H9 (cell line): ENCODE results near the gene DOCK10. TPM values are rescaled to one million over a fixed set of nuclear protein-coding genes. Genes with fewer than 3 reads are reported as not detected.
A peak's percentile ranks its signal among the peaks of the same experiment; 100 is the strongest.

Experiments used
- DNase-seq: peaks from one replicate; pipeline ENCODE4 v3.0.0-alpha.2; 2017
- H2AFZ ChIP-seq: one replicate; pipeline ENCODE4 v1.6.1; 2013; ENCODE audit warnings: mild to moderate bottlenecking, low read length, control low read depth, moderate library complexity
- H2AK5ac ChIP-seq: 2 replicates; pipeline ENCODE4 v1.6.1; 2013; ENCODE audit warnings: low read length, control low read depth, mixed read lengths; ENCODE audit not compliant: insufficient read length
- H2BK120ac ChIP-seq: one replicate; pipeline ENCODE4 v1.6.1; 2013; ENCODE audit warnings: low read depth, mild to moderate bottlenecking, low read length, control low read depth, inconsistent platforms; ENCODE audit not compliant: poor library complexity, severe bottlenecking
- H2BK12ac ChIP-seq: 2 replicates; pipeline ENCODE4 v1.6.1; 2013; ENCODE audit warnings: low read length, control low read depth, mixed read lengths, low read depth; ENCODE audit not compliant: insufficient read length
- H2BK15ac ChIP-seq: 2 replicates; pipeline ENCODE4 v1.6.1; 2013; ENCODE audit warnings: low read depth, low read length, control low read depth
- H2BK20ac ChIP-seq: one replicate; pipeline ENCODE4 v1.6.1; 2013; ENCODE audit warnings: low read depth, mild to moderate bottlenecking, low read length, control low read depth, inconsistent platforms; ENCODE audit not compliant: poor library complexity, severe bottlenecking
- H2BK5ac ChIP-seq: 2 replicates; pipeline ENCODE4 v1.6.1; 2013; ENCODE audit warnings: low read length, control low read depth, mixed read lengths; ENCODE audit not compliant: insufficient read length
- H3K14ac ChIP-seq: 2 replicates; pipeline ENCODE4 v1.6.1; 2013; ENCODE audit warnings: low read length, control low read depth; ENCODE audit not compliant: insufficient read depth
- H3K18ac ChIP-seq: 2 replicates; pipeline ENCODE4 v1.6.1; 2013; ENCODE audit warnings: low read depth, mild to moderate bottlenecking, mixed read lengths, low read length, control low read depth; ENCODE audit not compliant: insufficient read length
- H3K23ac ChIP-seq: 2 replicates; pipeline ENCODE4 v1.6.1; 2013; ENCODE audit warnings: low read length, control low read depth, mixed read lengths, low read depth; ENCODE audit not compliant: insufficient read length
- H3K23me2 ChIP-seq: 2 replicates; pipeline ENCODE4 v1.6.1; 2013; ENCODE audit warnings: low read depth, mild to moderate bottlenecking, mixed read lengths, low read length, control low read depth; ENCODE audit not compliant: insufficient read length, poor library complexity, severe bottlenecking
- H3K27ac ChIP-seq: 2 replicates; pipeline ENCODE4 v1.5.1; 2013; ENCODE audit warnings: low read length, control low read depth, mixed read lengths, low read depth; ENCODE audit not compliant: insufficient read length
- H3K27me3 ChIP-seq: 2 replicates; pipeline ENCODE4 v1.6.1; 2013; ENCODE audit warnings: low read length, control low read depth, inconsistent platforms; ENCODE audit not compliant: insufficient read depth
- H3K4ac ChIP-seq: 2 replicates; pipeline ENCODE4 v1.6.1; 2013; ENCODE audit warnings: low read depth, mild to moderate bottlenecking, control low read depth, inconsistent platforms, low read length, moderate library complexity
- H3K4me1 ChIP-seq: 2 replicates; pipeline ENCODE4 v1.6.1; 2013; ENCODE audit warnings: low read length, control low read depth, inconsistent platforms; ENCODE audit not compliant: insufficient read depth
- H3K4me2 ChIP-seq: 2 replicates; pipeline ENCODE4 v1.6.1; 2013; ENCODE audit warnings: low read length, control low read depth, mixed read lengths; ENCODE audit not compliant: insufficient read length, insufficient read depth
- H3K56ac ChIP-seq: 2 replicates; pipeline ENCODE4 v1.6.1; 2013; ENCODE audit warnings: low read depth, mild to moderate bottlenecking, mixed read lengths, low read length, control low read depth; ENCODE audit not compliant: insufficient read length
- H3K79me1 ChIP-seq: 2 replicates; pipeline ENCODE4 v1.6.1; 2013; ENCODE audit warnings: low read depth, mild to moderate bottlenecking, moderate library complexity, low read length, control low read depth, inconsistent platforms; ENCODE audit not compliant: insufficient read depth, poor library complexity, severe bottlenecking
- H3K79me2 ChIP-seq: 2 replicates; pipeline ENCODE4 v1.6.1; 2013; ENCODE audit warnings: low read length, control low read depth, inconsistent platforms; ENCODE audit not compliant: insufficient read depth
- H3K9ac ChIP-seq: 2 replicates; pipeline ENCODE4 v1.6.1; 2013; ENCODE audit warnings: low read length, control low read depth, mixed read lengths; ENCODE audit not compliant: insufficient read length; ENCODE audit errors: extremely low read depth
- H3K9me3 ChIP-seq: one replicate; pipeline ENCODE4 v1.6.1; 2013; ENCODE audit warnings: low read depth, low read length, inconsistent platforms; ENCODE audit not compliant: control insufficient read depth
- H3T11ph ChIP-seq: one replicate; pipeline ENCODE4 v1.6.1; 2013; ENCODE audit warnings: mild to moderate bottlenecking, low read length, control low read depth, inconsistent platforms
- H4K20me1 ChIP-seq: one replicate; pipeline ENCODE4 v1.6.1; 2013; ENCODE audit not compliant: control insufficient read depth, insufficient read length, insufficient read depth
- H4K5ac ChIP-seq: 2 replicates; pipeline ENCODE4 v1.6.1; 2013; ENCODE audit warnings: low read depth, mild to moderate bottlenecking, mixed read lengths, low read length, control low read depth; ENCODE audit not compliant: insufficient read length
- H4K8ac ChIP-seq: replicated peaks from 2 replicates; pipeline ENCODE4 v1.6.1; 2013; ENCODE audit warnings: low read length, control low read depth, mixed read lengths, low read depth; ENCODE audit not compliant: insufficient read length
- H4K91ac ChIP-seq: 2 replicates; pipeline ENCODE4 v1.6.1; 2013; ENCODE audit warnings: low read depth, mild to moderate bottlenecking, moderate library complexity, mixed read lengths, low read length, control low read depth; ENCODE audit not compliant: insufficient read length
- H3K27ac Mint-ChIP-seq, 3 experiments: 2 replicates in 2 of 3; 3 replicates in 1 of 3; pipeline ENCODE4 v1.8.0; 2020 to 2021; ENCODE audit warnings: mixed read lengths in 3 of 3, mild to moderate bottlenecking in 1 of 3, moderate library complexity in 1 of 3
- H3K27me3 Mint-ChIP-seq: 2 replicates; pipeline ENCODE4 v1.8.0; 2021; ENCODE audit warnings: low read depth, mild to moderate bottlenecking, moderate library complexity, mixed read lengths
- H3K36me3 Mint-ChIP-seq, 3 experiments: 2 replicates in 2 of 3; 3 replicates in 1 of 3; pipeline ENCODE4 v1.8.0; 2020 to 2021; ENCODE audit warnings: low read depth in 3 of 3, mixed read lengths in 3 of 3; ENCODE audit not compliant: insufficient read depth in 1 of 3
- H3K4me1 Mint-ChIP-seq, 2 experiments: 2 replicates each; pipeline ENCODE4 v1.8.0; 2020; ENCODE audit warnings: mixed read lengths in 2 of 2
- H3K4me3 Mint-ChIP-seq, 2 experiments: 2 replicates in 1 of 2; 3 replicates in 1 of 2; pipeline ENCODE4 v1.8.0; 2020 to 2021; ENCODE audit warnings: mild to moderate bottlenecking in 2 of 2, mixed read lengths in 2 of 2, moderate library complexity in 1 of 2
- H3K9me3 Mint-ChIP-seq, 2 experiments: 2 replicates in 1 of 2; 3 replicates in 1 of 2; pipeline ENCODE4 v1.8.0; 2020; ENCODE audit warnings: mild to moderate bottlenecking in 2 of 2, mixed read lengths in 2 of 2, moderate library complexity in 1 of 2
- CTCF ChIP-seq: fragments of 200-600 bp; sonication (generic); conservative IDR thresholded peaks from 3 replicates; pipeline ENCODE4 v1.8.0; 2021; ENCODE audit warnings: antibody characterized with exemption, mild to moderate bottlenecking
- WGBS: extraction: QIAGEN DNeasy Blood & Tissue Kit; methylation state at CpG from one replicate; pipeline ENCODE4 v1.1.7; 2013; ENCODE audit warnings: missing lambda C conversion rate, low lambda C conversion rate, mixed read lengths; ENCODE audit not compliant: insufficient read length; ENCODE audit errors: extremely low coverage; 5-methylcytosine and 5-hydroxymethylcytosine counted together
- total RNA-seq: library from RNA; stranded (reverse); gene quantifications from 2 replicates; pipeline ENCODE4 v1.2.1, GENCODE V29; 2021

DOCK10 gene
- total RNA-seq, 1 experiment from 2014 or later, result 0.79 TPM

GRCh38 chr2:224837066-224837465 lies 205.2 kb downstream of the DOCK10 start:
- no peak overlapping the region for H2AFZ ChIP-seq
- no peaks in the 10 kb centered on the region for H3K9me3 ChIP-seq
- H3K27ac ChIP-seq, result no peak overlapping the region
- no peak overlapping the region for H2BK120ac ChIP-seq
- H3K18ac ChIP-seq, result no peak overlapping the region
- Mint-ChIP-seq H3K27me3 (peaks cover 4% of the 10 kb centered on the region), H3K36me3 (no peaks in the 10 kb centered on the region; a peak in 1 of 7 replicates), H3K27ac (no peak overlapping the region), H3K4me3 (no peak overlapping the region), H3K9me3 (peaks cover 0 to 3% of the 10 kb centered on the region in 2 experiments; a peak in 1 of 5 replicates), H3K4me1 (no peaks in the 10 kb centered on the region)
- no peak overlapping the region for H3K4ac ChIP-seq
- no peak overlapping the region for H2AK5ac ChIP-seq
- H4K5ac ChIP-seq, result no peak overlapping the region
- DNase-seq, result no peak
- H4K20me1 ChIP-seq, result no peaks in the 10 kb centered on the region
- no peak overlapping the region for H4K91ac ChIP-seq
- no peaks in the 10 kb centered on the region for H3K4me1 ChIP-seq
- no peak overlapping the region for H4K8ac ChIP-seq
- no peak overlapping the region for H3K56ac ChIP-seq
- no peak overlapping the region for H3K14ac ChIP-seq
- no peaks in the 10 kb centered on the region for H3K79me2 ChIP-seq
- H3K4me2 ChIP-seq, result no peak overlapping the region
- H2BK5ac ChIP-seq, result no peak overlapping the region
- no peaks in the 10 kb centered on the region for H3K27me3 ChIP-seq
- H2BK12ac ChIP-seq, result no peak overlapping the region
- H3K79me1 ChIP-seq, result no peaks in the 10 kb centered on the region
- H2BK15ac ChIP-seq, result no peak overlapping the region
- no peak overlapping the region for H3K9ac ChIP-seq
- WGBS, result no CpG with 5 or more reads among the region's 2 CpGs
- H2BK20ac ChIP-seq, result no peak overlapping the region
- peak overlapping the region; percentile 77 for H3K23ac ChIP-seq
- H3K23me2 ChIP-seq, result no peaks in the 10 kb centered on the region
- no peak overlapping the region for H3T11ph ChIP-seq
- no peak for TF ChIP-seq CTCF
